HG03095 (cell line): Measurements from ENCODE around the gene EPHA4.

Experiments used
- ATAC-seq: cut with Tn5 transposase; IDR thresholded peaks from one replicate; pipeline ENCODE4 v1.9.1; 2021; ENCODE audit warnings: moderate library complexity; ENCODE audit not compliant: unreplicated experiment

EPHA4 gene

DNA sequence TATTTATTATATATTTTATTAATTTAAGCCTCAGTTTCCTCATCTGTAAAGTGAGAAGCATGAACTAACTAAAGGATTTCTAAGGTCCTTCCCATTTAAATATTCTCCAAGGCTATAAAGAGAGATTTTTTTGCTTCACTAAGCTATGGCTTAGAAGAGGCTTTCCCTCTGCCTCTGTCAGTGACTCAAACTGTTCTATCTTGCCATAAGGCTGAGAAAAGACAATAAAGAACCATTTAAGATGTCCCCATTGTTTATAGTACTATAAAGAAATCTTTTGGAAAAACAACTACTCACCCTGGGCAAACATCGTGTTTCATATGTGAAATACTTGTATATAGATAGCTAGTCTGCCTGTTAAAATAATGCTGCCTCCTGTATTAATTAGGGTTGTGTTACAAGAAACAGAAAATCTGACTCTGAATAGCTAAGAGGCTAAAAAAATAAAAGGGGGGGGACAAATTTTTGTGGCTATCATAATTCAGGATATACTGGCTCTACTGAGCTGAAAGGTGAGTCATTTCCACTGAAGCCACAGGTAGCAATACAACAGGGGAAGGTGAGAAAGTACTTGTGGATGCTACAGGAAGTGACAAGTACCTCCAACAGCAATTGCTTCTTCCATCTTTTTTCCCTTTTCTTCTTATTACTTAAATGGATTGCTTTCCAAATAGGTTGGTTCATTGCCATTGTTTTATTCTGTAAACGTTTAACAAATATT, 25.4 kb downstream of the EPHA4 start:
- no peak for ATAC-seq

DNA sequence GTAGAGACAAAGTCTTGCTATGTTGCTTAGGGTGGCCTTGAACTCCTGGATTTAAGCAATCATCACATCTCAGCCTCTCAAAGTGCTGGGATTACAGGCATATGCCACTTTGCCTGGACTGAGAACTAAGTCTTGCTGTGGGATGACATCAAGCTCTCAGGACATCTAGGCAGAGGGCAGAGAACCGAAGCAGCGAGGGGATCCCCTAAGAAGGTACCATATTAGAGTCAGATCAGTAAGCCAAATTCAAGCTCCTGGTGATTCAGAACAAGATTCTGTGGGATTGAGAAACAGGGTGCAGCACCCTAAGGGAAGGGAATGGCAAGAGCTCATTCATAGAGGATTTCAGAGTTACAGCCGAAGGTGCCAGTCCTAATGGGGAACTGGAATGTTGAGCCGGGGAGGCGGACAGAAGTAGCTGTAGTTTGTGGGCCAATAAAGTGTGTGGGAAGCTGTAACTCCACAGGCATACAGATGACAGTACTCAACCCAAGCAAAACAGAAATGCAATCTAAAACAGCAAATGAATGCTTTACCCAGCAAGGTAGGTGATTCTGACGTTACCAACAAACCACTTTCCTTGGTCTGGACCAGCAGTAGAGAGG, 30.9 kb downstream of the EPHA4 start:
- ATAC-seq: no peak

DNA sequence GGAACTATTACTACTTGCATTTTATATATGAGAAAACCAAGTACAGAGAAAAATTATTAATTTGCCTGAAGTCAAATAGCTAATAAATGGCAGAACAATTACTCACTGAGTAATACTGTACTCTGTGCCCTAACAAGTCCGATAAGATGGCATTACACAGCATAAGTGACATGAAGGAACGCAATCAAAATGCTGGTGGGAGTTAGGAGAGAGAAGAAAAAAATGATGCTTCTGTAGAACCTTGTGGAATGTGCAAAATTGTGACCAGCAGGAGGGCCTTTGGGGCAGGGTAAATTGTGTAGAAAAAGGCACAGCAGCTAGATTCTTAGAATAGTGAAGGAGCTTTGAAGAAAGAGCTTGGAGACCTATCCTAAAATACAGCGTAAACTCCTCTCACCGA, 32.9 kb downstream of the EPHA4 start:
- no peak for ATAC-seq

- no peak for ATAC-seq
Measured at GRCh38 chr2:221535824-221536223, 36.3 kb downstream of the EPHA4 start.

- no peak for ATAC-seq
Measured at GRCh38 chr2:221533299-221533698, 38.8 kb downstream of the EPHA4 start.

DNA sequence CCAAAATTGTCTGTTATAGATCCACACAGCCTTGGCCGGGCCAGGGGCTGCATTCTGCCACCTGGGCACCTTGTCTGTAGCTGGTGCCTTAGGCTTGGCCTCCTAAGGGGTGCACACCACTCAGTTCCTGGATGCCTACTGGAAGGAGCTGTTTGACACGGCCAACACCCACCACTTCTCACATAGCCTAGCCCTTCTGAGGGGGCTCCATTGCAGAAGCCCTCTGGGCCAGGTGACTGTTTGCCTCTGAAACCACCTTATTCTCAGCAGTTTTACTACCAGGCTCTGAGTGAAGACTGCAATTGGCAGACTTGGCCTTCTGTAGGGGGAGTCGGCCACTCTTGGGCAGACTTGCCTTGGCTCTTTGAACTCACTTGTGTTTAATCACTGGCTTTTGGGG, 39.5 kb downstream of the EPHA4 start:
- ATAC-seq: no peak

DNA sequence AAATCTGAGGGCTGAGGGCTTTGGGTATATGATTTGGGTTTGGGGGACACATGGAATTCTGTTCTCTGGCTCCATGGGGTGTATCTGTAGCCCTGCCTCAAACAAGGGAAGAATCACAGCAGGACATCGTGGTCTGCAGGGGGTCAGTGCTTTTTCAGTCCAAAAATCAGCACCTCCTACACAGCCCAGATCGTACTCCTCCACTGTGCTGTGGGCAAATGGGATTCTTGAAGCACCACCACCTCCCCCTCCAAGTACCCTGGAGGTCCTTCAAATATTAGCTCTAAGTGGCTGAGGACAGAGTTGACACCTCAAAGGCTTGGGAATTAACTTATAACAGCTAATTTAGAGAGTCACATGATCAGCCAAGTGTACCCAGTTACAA, 41.5 kb downstream of the EPHA4 start:
- no peak for ATAC-seq

GRCh38 chr2:221529943-221530652, 42.0 kb downstream of the EPHA4 start:
- no peak for ATAC-seq

- no peak for ATAC-seq
Measured at GRCh38 chr2:221529177-221529942, 42.7 kb downstream of the EPHA4 start.

GRCh38 chr2:221527776-221528309, 44.3 kb downstream of the EPHA4 start:
- no peak for ATAC-seq

- no peak for ATAC-seq
Measured at GRCh38 chr2:221524158-221524557, 47.9 kb downstream of the EPHA4 start.

GRCh38 chr2:221521233-221521845, 50.8 kb downstream of the EPHA4 start:
- no peak for ATAC-seq

DNA sequence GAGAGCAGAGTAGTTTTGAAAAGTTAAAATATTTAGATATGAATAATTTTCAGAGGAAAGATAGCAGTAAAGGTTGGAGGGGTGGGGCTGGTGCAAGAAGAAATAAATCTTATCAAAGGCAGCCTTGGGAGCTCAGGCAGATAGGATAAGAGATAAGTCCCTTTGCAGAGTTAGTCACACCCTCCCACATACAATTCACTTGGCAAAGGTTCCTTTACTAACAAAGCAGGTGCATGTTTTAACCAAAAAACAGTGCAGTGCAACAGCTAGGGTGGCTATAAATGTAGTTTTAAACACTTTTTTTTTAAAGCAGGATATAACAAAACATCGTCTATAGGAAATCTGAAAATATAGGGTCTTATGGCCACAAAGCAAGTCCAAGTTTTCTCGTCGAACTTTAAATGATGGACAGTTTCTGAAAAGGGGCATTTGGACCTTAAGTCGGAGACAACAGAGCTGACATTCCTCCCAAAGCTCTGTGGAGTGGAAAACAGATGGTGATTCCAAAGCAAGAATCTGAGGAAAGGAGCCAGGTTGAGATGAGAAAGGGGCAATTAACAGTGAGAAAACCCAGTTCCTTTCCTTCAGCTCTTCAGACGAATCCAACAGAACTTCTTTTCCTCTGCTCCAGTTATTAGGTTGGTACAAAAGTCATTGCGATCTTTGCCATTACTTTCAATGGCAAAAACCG, 53.0 kb downstream of the EPHA4 start:
- ATAC-seq: no peak

GRCh38 chr2:221518201-221518934, 53.7 kb downstream of the EPHA4 start:
- ATAC-seq: peak; percentile 59

- ATAC-seq: peak; percentile 89
Measured at GRCh38 chr2:221517696-221518151, 54.4 kb downstream of the EPHA4 start.

DNA sequence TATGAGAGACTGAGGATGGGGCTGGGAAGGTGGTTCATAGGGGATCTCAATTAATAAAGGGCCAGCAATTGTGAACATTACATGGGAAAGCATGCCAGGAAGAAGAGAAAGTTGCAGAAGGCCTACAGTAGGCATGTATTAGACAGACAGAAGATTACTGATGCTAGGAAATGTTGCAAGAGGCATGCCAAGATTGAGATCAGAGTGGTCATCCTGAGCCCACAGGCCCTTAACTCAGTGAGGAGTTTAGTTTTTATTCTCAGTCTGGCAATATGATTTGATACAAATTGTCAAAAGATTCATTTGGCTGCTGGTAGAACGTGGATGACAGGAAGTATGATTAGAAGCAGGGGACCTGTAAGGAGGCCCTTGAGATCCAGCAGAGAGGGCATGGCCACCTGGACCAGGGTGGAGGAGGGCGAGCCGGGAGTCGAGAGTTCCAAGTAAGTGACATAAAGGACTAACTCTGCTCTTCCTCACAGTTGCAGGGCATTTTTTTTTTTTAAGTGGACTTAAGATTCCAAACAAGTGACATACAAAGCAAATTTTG, 54.9 kb downstream of the EPHA4 start:
- no peak for ATAC-seq

DNA sequence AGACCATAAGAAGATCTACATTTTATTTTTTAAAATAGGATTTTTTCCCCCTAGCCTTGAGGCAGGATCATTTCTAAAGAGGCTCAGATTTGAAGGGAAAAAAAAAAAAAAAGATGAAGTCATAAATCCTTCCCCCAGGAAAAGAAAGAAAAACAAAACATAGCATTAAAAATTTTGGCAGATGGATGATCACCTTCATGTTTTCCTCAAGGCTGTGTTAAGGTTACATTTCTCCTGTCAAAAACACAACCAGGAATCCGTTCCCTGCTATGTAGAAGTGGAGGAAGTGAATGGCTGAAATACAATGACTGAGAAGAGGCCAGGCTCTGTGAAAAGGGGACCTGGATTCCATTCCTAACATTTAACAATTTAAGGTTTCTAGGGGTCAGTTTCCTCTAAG, 56.2 kb downstream of the EPHA4 start:
- ATAC-seq: no peak

- ATAC-seq: no peak
Measured at GRCh38 chr2:221514305-221515040, 57.6 kb downstream of the EPHA4 start.
